ENCODE results near the gene TMEM167B. TPM values are rescaled to one million over a fixed set of nuclear protein-coding genes. Genes with fewer than 3 reads are reported as not detected.

TMEM167B gene
- total RNA-seq, 4 donors from 2014 or later, result 17.5 to 26.3 (median 21.8) TPM

- Histone ChIP-seq H3K36me3 (no peaks in the 10 kb centered on the region), H3K27me3 (no peaks in the 10 kb centered on the region), H3K27ac (no peak overlapping the region), H3K4me1 (no peaks in the 10 kb centered on the region), H3K9me3 (no peaks in the 10 kb centered on the region), H3K4me3 (no peak overlapping the region)
- in situ Hi-C loops (cut with MboI; ENCODE audit: low sequenced_read_pairs in 4 of 4), result no loop called here
- ATAC-seq (no peak), DNase-seq (no peak)
- TF ChIP-seq POLR2A (IDR thresholded peaks at IDR 0.05), result no peak
- TF ChIP-seq, protein P1, sequence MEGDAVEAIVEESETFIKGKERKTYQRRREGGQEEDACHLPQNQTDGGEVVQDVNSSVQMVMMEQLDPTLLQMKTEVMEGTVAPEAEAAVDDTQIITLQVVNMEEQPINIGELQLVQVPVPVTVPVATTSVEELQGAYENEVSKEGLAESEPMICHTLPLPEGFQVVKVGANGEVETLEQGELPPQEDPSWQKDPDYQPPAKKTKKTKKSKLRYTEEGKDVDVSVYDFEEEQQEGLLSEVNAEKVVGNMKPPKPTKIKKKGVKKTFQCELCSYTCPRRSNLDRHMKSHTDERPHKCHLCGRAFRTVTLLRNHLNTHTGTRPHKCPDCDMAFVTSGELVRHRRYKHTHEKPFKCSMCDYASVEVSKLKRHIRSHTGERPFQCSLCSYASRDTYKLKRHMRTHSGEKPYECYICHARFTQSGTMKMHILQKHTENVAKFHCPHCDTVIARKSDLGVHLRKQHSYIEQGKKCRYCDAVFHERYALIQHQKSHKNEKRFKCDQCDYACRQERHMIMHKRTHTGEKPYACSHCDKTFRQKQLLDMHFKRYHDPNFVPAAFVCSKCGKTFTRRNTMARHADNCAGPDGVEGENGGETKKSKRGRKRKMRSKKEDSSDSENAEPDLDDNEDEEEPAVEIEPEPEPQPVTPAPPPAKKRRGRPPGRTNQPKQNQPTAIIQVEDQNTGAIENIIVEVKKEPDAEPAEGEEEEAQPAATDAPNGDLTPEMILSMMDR (IDR thresholded peaks at IDR 0.05 in 4 of 5, conservative IDR thresholded peaks at IDR 0.05 in 1 of 5), result no peak
- intact Hi-C loops (cut with DNase I; ENCODE audit: low total_unique reads), result no loop called here
These were observed 34.5 kb upstream of the TMEM167B start for GRCh38 chr1:109056064-109056463.

GRCh38 chr1:109059026-109059425 is 31.5 kb upstream of the TMEM167B start:
- no peak for DNase-seq
- Histone ChIP-seq H3K27me3 (no peaks in the 10 kb centered on the region), H3K4me1 (no peaks in the 10 kb centered on the region), H3K4me3 (no peak overlapping the region), H3K9me3 (no peaks in the 10 kb centered on the region), H3K36me3 (peaks cover 0 to 20% of the 10 kb centered on the region in 2 donors), H3K27ac (no peak overlapping the region)
- no peak for ATAC-seq
- intact Hi-C loops (cut with DNase I; ENCODE audit: low total_unique reads), result no loop called here
- TF ChIP-seq POLR2A (IDR thresholded peaks at IDR 0.05), result no peak
- TF ChIP-seq, protein P1 (IDR thresholded peaks at IDR 0.05 in 4 of 5, conservative IDR thresholded peaks at IDR 0.05 in 1 of 5), result no peak
- in situ Hi-C loops (cut with MboI; ENCODE audit: low sequenced_read_pairs in 4 of 4), result no loop called here

DNA sequence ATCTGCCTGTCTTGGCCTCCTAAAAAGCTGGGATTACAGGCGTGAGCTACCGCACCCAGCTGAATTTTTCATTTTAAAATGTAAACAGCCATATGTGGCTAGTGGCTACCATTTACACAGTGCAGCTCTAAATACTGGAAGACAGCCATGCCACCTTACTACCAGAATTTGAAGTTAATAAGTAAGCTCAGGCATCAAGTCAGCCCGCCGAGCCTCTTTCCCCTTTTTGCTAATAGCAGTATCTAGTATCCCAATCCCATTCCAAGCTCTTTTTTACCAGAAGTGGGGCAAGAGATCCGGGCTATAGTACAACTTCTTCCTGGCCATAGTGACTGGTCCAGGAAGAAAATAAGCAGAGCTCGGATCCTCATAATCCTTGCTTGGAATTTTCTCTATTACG is 29.9 kb upstream of the TMEM167B start:
- peaks cover 0 to 34% of the 10 kb centered on the region in 2 donors for H3K36me3 ChIP-seq
- DNase-seq (no peak), ATAC-seq (no peak)
- intact Hi-C loops (cut with DNase I; ENCODE audit: low total_unique reads), result no loop called here
- no peaks in the 10 kb centered on the region for H3K4me1 ChIP-seq
- H3K27ac ChIP-seq, result no peak overlapping the region
- TF ChIP-seq POLR2A (IDR thresholded peaks at IDR 0.05), result no peak
- TF ChIP-seq, protein P1 (IDR thresholded peaks at IDR 0.05 in 4 of 5, conservative IDR thresholded peaks at IDR 0.05 in 1 of 5), result no peak
- in situ Hi-C loops (cut with MboI; ENCODE audit: low sequenced_read_pairs in 4 of 4), result no loop called here
- no peaks in the 10 kb centered on the region for H3K9me3 ChIP-seq
- H3K4me3 ChIP-seq, result no peak overlapping the region
- H3K27me3 ChIP-seq, result no peaks in the 10 kb centered on the region

DNA sequence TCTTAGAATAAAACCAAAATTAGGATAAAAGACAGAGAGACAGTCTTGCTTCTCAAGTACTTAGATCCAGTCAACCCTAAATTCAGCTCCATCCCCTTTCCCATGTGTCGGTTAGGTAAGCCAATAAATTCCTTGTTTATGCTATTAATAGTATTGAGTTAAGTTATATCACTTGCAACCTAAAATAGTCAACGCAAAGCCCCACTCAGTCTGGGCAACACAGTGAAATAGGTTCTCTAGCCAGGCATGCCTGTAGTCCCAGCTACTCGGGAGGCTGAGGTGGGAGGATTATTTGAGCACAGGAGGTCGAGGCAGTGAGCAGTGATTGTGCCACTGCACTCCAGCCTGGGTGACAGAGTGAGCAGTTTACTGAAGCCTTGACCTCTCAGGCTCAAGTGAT is 29.4 kb upstream of the TMEM167B start:
- H3K36me3 ChIP-seq, result peaks cover 0 to 34% of the 10 kb centered on the region in 2 donors
- ATAC-seq (no peak), DNase-seq (no peak)
- H3K27me3 ChIP-seq, result no peaks in the 10 kb centered on the region
- intact Hi-C loops (cut with DNase I; ENCODE audit: low total_unique reads), result no loop called here
- no peak overlapping the region for H3K4me3 ChIP-seq
- H3K27ac ChIP-seq, result no peak overlapping the region
- TF ChIP-seq POLR2A (IDR thresholded peaks at IDR 0.05), result no peak
- TF ChIP-seq, protein P1 (IDR thresholded peaks at IDR 0.05 in 4 of 5, conservative IDR thresholded peaks at IDR 0.05 in 1 of 5), result no peak
- no peaks in the 10 kb centered on the region for H3K4me1 ChIP-seq
- no peaks in the 10 kb centered on the region for H3K9me3 ChIP-seq
- in situ Hi-C loops (cut with MboI; ENCODE audit: low sequenced_read_pairs in 4 of 4), result no loop called here

- Histone ChIP-seq H3K27ac (no peak overlapping the region), H3K9me3 (no peaks in the 10 kb centered on the region), H3K4me3 (no peak overlapping the region), H3K27me3 (no peaks in the 10 kb centered on the region), H3K4me1 (peaks cover 0 to 6% of the 10 kb centered on the region in 2 donors), H3K36me3 (peaks cover 0 to 43% of the 10 kb centered on the region in 2 donors)
- intact Hi-C loops (cut with DNase I; ENCODE audit: low total_unique reads), result no loop called here
- in situ Hi-C loops (cut with MboI; ENCODE audit: low sequenced_read_pairs in 4 of 4), result no loop called here
- DNase-seq, result no peak
- ATAC-seq, result no peak
- no peak for TF ChIP-seq POLR2A (IDR thresholded peaks at IDR 0.05)
- TF ChIP-seq, protein P1 (IDR thresholded peaks at IDR 0.05 in 4 of 5, conservative IDR thresholded peaks at IDR 0.05 in 1 of 5), result no peak
These were observed 25.4 kb upstream of the TMEM167B start for GRCh38 chr1:109065137-109065536.
